ENCODE data around the gene AGBL4.

- TF ChIP-seq POLR2A (IDR thresholded peaks at IDR 0.05; ENCODE audit: low read depth, low read length) (no peak), TAF1 (IDR thresholded peaks at IDR 0.05; ENCODE audit: borderline replicate concordance, low read depth, low read length) (no peak), POLR2AphosphoS5 (IDR thresholded peaks at IDR 0.05; ENCODE audit: low read depth, low read length) (no peak)
These were observed 1463.2 kb downstream of the AGBL4 start for GRCh38 chr1:48560577-48560976.

Data from GM12892 (cell line).